Hypothalamus (tissue), 51 donors: ENCODE measurements around the gene SLC30A1.

ENCODE experiments used
- DNase-seq, 51 donors: peaks; one replicate each; lab custom pipeline; 2025; lab: John Stamatoyannopoulos, UW

Gene SLC30A1

GRCh38 chr1:211609120-211610024, 30.4 kb upstream of the SLC30A1 start:
- DNase-seq, result no peak

- DNase-seq, result no peak
These were observed 29.0 kb upstream of the SLC30A1 start for GRCh38 chr1:211607754-211608473.

GRCh38 chr1:211606914-211607753, 28.2 kb upstream of the SLC30A1 start:
- peak in 4 of 51 donors; percentile 6 to 25 (median 14) for DNase-seq

GRCh38 chr1:211606332-211606913, 27.5 kb upstream of the SLC30A1 start:
- DNase-seq, result peak in 1 of 51 donors; percentile 13

GRCh38 chr1:211605603-211606331, 26.8 kb upstream of the SLC30A1 start:
- DNase-seq, result no peak

- no peak for DNase-seq
These were observed 26.1 kb upstream of the SLC30A1 start for GRCh38 chr1:211605034-211605433.

GRCh38 chr1:211604548-211604947, 25.6 kb upstream of the SLC30A1 start:
- no peak for DNase-seq

- DNase-seq, result no peak
These were observed 24.8 kb upstream of the SLC30A1 start for GRCh38 chr1:211603713-211604112.

GRCh38 chr1:211603191-211603701, 24.3 kb upstream of the SLC30A1 start:
- DNase-seq, result no peak

GRCh38 chr1:211601982-211602670, 23.2 kb upstream of the SLC30A1 start:
- DNase-seq, result no peak

- DNase-seq, result no peak
These were observed 22.2 kb upstream of the SLC30A1 start for GRCh38 chr1:211601159-211601558.

GRCh38 chr1:211599250-211599649, 20.3 kb upstream of the SLC30A1 start:
- no peak for DNase-seq

- DNase-seq, result no peak
These were observed 19.6 kb upstream of the SLC30A1 start for GRCh38 chr1:211598514-211598913.

- no peak for DNase-seq
These were observed 17.6 kb upstream of the SLC30A1 start for GRCh38 chr1:211596418-211597181.

- no peak for DNase-seq
These were observed 16.5 kb upstream of the SLC30A1 start for GRCh38 chr1:211595419-211595818.

- DNase-seq, result peak in 2 of 51 donors; percentile 29 to 36
These were observed 13.1 kb upstream of the SLC30A1 start for GRCh38 chr1:211591980-211592493.

- peak in 11 of 51 donors; percentile 11 to 35 (median 16) for DNase-seq
These were observed 11.1 kb upstream of the SLC30A1 start for GRCh38 chr1:211589782-211590721.
